ENCODE results near the gene ASRGL1. TPM values are rescaled to one million over a fixed set of nuclear protein-coding genes. Genes with fewer than 3 reads are reported as not detected.
A peak's percentile ranks its signal among the peaks of the same experiment; 100 is the strongest.
"Not testable (repeated sequence)": the region's sequence is repeated elsewhere in the genome, so short reads cannot be mapped to it uniquely, and the experiment has no call there.

The ASRGL1 gene
- total RNA-seq, result 0.10 TPM in 1 of 2 replicates, not detected in the other
- polyA plus RNA-seq (2012), result 0.78 TPM

DNA sequence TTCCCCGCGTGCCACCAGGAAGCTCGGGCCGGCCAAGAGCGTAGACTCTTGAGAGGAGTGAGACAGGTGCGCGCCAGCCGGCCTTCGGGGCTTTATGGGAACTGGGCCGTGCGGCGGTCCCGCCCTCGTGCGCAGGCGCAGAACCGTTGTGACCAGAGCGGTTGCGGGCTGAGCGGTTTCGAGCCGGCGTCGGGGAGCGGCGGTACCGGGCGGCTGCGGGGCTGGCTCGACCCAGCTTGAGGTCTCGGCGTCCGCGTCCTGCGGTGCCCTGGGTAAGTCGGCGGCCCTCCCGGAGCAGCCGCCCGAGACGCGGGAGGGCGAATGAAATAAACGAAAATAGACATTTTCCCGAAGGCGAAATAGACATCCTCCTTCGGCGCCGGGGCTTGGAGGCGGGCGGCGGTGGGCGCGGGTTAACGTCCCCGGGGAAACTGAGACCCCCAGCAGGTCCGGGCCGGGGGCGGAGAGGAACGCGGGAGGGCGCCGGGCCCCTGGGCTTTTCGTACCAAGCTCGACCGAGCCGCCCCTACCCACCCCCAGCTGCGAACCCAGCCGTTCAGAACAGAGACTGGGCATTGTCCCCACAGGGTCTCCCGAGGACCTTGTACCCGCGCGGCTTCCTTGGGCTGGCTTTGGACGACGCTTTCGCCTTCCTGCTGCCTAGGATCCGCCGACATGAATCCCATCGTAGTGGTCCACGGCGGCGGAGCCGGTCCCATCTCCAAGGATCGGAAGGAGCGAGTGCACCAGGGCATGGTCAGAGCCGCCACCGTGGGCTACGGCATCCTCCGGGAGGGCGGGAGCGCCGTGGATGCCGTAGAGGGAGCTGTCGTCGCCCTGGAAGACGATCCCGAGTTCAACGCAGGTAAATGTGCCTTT is at the start of gene ASRGL1:
Gene ASRGL1 (plus strand): TSS at position 146 of the 879 bp plus-strand sequence. CDS start 530 bp downstream, at position 676.
- DNase-seq (ENCODE audit: low read depth), result peak; percentile 77

DNA sequence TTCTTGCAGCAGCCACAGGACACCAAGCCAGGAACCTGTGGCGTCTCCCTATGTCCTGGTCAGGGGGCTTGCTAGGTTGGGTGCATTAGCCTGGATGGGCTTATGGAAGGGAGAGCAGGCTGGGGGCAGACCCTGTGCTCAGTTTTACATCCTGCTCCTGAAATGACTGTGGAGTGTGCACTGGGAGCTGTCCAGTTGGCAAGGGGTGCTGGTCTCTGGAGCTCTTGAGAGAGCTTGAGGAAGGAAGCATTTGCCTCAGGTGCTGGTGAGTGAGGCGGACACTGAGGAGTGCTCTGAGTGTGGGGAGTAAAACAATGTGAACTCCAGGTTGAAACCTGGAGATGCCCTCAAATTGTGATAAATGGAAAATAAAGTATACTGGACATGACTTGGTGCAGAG is 41.7 kb upstream of the ASRGL1 start:
- DNase-seq (ENCODE audit: low read depth), result peak; percentile 57

DNA sequence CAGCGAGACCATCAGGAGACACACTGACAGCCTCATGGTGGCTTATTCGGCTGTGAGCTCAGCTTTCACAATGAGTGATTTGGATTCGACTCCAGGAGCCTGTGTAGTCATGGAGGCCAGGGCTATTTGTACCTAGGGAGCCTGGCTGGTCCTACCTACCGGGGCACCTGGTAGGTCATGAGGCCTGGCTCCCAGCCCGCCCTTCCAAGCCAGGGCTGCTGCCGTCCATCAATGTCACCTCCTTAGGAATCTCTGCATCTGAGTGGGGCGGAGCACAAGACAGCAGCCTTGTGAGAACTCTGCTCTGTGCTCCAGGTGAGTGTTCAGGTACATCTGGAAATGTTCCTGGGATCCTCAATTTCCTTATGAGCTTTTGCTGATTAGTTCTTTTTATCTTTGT is 38.3 kb upstream of the ASRGL1 start, which contains the start of gene SCGB1D4:
Gene SCGB1D4 (minus strand): TSS at position 101 of the 400 bp plus-strand sequence. CDS start 65 bp downstream, at position 36.
- DNase-seq (ENCODE audit: low read depth), result no peak

DNA sequence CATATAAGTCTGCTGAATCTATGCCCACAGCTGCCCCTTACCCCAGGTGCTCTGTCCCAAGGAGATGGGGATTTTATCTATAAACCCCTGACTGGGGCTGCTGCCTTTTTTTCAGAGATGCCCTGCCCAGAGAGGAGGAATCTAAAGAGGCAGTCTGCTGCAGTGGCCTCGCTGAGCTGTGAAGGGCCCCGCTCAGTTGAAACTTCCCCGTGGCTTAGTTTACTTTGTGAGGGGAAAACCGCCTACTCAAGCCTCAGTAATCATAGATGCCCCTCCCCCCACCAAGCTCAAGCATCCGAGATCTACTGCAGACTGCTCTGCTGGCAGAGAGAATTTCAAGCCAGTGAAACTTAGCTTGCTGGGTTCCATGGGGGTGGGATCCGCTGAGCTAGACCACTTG is 31.0 kb upstream of the ASRGL1 start:
- no peak for DNase-seq (ENCODE audit: low read depth)

DNA sequence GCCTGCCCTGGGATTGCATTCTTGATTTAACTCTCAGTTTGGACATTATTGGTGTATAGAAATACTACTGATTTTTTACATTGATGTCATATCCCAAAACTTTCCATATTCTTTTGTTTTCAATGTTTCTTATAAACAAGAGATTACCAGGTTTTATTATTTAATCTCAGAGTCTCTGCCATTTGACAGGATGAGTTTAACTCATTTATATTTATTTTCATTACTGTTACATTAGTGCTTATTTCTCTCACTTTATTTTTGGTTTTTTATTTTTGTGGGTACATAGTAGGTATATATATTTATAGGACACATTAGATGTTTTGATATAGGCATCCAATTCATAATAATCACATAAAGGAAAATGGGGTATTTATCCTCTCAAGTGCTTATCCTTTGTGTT is 29.3 kb upstream of the ASRGL1 start:
- DNase-seq (ENCODE audit: low read depth), result no peak

DNA sequence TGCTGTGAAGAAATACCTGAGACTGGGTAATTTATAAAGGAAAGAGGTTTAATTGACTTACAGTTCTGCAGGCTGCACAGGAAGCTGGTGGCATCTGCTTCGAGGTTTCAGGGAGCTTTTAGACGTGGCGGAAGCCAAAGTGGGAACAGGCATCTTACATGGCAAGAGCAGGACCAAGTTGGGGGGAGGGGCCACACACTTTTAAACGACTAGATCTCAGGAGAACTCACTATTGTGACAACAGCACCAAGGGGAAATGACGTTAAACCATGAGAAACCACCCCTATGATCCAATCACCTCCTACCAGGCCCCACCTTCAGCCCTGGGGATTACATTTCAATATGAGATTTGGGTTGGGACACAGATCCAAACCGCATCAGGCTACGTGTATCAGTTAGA is 27.3 kb upstream of the ASRGL1 start:
- DNase-seq (ENCODE audit: low read depth), result no peak

DNA sequence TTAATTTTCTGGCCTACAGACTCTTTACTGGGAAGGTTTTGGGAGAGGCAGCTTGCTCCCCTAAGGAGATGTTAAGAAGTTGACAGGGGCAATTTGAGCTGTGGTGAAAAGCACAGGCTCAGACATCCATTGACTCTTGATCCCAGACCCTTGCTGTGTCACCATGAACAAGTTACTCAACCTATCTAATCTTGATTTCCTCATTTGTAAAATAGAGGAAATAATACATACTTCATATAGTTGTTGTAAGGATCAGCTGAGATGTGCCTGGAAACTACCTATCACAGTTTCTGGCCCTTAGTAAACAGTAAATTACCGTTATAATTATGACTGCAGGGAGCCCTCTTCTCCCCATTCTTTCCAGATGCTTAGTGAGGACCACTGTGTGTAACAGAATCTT is 21.8 kb upstream of the ASRGL1 start:
- DNase-seq (ENCODE audit: low read depth), result no peak

DNA sequence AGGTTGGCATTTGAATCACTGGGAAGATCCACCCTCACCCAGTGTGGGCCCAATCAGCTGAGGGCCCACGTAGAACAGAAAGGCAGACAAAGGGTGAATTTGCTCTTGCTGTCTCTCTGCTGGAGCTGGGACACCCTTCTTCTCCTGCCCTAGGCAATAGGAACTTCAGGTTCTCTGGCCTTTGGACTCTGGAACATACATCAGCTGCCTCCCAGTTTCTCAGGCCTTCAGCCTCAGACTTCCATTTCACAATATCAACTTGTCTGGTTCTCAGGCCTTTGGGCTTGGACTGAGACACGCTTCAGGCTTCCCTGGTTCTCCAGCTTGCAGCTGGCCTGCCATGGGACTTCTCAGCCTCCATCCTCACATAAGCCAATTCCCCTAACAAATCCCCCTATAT is 14.7 kb upstream of the ASRGL1 start:
- no peak for DNase-seq (ENCODE audit: low read depth)

DNA sequence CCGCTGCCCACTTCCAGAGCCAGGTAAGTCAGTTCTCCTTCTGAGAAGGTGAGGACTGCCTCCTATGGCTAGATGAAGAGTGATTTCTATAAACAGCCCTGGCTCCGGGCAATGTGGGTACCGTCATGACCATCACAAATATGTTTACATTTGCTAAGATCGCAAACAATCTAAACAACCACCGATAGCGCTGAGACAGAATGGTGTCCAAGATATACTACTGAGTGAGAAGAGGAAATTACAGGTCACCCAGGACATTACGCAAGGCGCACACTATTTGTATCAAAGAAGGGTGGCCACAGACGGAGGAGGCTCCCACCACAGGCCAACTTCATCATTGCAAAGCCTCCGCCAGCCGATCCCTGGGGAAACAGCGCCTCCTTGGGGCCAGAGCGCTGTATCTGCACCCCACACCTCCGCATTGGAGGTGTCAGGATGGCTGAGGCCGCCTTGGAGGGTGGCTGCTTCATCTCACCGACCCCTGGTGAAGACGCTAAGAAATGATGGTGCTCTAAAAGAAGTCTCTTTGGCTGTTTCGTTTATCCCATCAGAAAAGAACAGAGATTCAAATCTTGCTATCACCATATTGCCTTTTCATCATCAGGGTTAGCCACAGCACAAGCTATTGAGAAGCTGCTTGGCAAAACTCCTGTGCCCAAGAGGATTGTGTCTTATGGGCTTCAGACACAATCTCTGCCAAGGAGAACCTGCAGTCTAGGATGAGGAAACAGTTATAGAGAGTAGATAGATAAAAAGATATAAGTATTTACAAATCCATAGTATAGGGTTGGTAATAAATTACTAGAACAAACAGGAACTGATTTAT is 12.3 kb upstream of the ASRGL1 start:
- DNase-seq (ENCODE audit: low read depth), result no peak

DNA sequence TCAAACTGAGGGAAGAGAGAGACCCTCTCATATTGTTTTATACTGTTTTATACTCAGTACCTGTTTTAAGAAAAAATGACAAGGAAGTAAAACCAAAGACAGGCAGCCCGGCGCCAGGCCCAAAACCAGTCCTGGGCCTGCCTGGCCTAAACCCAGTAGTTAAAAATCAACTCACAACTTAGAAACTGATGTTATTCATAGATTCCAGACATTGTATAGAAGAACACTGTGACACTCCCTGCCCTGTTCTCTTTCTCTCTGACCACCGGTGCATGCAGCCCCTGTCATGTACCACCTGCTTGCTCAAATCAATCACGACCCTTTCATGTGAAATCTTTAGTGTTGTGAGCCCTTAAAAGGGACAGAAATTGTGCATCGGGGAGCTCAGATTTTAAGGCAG is 11.5 kb upstream of the ASRGL1 start:
- not testable (repeated sequence) for DNase-seq (ENCODE audit: low read depth)

DNA sequence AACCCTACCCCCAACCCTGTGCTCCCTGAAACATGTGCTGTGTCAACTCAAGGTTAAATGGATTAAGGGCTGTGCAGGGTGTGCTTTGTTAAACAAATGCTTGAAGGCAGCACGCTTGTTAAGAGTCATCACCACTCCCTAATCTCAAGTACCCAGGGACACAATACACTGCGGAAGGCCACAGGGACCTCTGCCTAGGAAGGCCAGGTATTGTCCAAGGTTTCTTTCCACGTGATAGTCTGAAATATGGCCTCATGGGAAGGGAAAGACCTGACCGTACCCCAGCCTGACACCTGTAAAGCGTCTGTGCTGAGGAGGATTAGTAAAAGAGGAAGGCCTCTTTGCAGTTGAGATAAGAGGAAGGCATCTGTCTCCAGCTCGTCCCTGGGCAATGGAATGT is 10.5 kb upstream of the ASRGL1 start:
- DNase-seq (ENCODE audit: low read depth), result not testable (repeated sequence)

DNA sequence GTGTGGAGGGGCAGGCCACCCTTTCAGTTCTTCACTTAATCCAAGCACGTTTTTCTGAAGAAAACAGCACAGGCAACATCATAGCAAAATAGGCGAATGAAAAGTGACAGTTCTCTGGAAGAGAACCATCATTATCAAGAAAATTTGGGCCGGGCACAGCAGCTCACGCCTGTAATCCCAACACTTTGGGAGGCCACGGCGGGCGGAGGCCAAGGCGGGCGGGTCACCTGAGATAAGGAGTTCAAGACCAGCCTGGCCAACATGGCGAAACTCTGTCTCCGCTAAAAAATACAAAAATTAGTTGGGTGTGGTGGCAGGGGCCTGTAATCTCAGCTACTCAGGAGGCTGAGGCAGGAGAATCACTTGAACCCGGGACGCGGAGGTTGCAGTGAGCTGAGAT is 9.7 kb upstream of the ASRGL1 start:
- not testable (repeated sequence) for DNase-seq (ENCODE audit: low read depth)

DNA sequence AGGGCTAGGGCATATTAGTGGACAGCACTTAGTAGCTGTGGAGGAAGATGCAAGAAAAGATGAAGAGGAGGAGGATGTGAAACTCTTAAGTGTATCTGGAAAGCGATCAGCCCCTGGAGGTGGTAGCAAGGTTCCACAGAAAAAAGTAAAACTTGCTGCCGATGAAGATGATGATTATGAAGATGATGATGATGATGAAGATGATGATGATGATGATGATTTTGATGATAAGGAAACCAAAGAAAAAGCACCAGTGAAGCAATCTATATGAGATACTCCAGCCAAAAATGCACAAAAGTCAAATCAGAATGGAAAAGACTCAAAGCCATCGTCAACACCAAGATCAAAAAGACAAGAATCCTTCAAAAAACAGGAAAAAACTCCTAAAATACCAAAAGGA is 6.0 kb upstream of the ASRGL1 start:
- DNase-seq (ENCODE audit: low read depth), result not testable (repeated sequence)

DNA sequence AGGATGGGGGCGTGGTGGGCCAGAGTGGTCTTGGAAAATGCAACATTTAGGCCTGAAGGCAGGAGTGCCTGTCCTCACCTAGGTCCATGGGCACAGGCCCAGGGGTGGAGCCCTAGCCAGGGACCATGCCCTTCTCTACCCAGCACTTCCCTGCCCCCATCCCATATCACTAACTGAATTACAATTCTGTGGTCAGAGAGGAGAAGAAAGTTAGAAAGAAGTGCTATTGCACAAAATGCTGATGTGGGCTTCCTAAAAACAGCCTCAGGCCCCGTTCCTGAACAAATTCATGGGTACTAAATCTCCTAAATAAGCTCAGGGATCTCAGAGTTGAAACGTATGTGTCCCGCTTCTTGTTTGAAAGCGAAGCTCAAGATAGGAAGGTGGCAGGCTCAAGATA is 3.5 kb upstream of the ASRGL1 start:
- no peak for DNase-seq (ENCODE audit: low read depth)

DNA sequence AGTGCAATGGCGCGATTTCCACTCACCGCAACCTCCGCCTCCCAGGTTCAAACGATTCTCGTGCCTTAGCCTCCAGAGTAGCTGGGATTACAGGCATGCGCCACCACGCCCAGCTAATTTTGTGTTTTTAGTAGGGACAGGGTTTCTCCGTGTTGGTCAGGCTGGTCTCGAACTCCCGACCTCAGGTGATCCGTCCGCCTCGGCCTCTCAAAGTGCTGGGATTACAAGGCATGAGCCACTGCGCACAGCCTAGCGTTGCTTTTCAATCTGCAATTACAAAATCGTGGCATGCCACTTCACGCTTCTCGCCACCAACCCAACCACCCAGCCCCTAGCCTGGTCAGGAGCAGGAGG is 322 bp upstream of the ASRGL1 start:
- DNase-seq (ENCODE audit: low read depth), result not testable (repeated sequence)

DNA sequence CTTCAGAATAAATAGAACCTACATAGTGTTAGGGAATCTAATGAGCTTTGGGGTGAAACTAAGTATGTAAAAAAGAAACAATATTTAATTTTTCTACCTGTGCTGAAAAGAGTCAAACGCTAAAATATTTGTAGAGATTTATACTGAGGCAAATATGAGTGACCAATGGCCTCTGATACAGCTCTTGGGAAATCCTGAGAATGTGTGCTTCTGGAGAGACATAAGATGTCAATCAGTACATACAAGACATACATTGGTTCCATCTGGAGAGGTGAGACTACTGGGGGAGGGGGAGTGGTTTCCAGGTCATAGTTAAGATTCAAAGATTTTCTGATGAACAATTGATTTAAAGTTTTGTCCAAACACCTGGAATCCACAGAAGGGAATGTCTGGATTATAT is 970 bp downstream of the ASRGL1 start:
- DNase-seq (ENCODE audit: low read depth), result no peak

DNA sequence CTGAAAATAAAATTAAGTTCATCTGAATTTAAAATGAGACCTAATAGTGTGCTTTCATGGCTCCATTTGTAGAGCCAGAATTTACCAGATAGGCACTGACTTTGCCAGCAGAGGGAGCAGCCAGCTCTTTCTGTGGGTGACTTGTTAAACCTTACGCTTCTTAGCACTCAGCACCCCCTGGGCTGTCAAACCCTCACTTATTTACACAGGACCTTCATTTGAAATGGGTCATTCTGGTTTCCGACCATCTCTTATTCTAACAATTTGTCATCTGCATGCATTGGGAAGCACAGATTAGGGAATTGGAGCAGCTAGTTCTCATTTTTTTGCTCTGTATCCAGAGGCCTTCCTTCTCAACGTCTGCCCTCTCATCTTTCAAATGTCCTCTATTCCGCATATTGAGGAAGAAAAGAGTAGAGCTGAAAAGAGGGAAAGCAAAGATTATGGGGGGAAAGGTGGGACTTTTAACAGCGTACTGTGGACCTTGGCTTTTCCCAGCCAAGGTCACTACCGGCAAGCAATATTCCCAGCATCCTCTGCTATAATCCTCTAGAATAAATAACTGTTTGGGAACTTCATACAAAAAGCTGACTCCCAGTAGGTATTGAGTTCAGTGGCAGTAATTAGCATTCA is 3.1 kb downstream of the ASRGL1 start:
- peak; percentile 31 for DNase-seq (ENCODE audit: low read depth)

DNA sequence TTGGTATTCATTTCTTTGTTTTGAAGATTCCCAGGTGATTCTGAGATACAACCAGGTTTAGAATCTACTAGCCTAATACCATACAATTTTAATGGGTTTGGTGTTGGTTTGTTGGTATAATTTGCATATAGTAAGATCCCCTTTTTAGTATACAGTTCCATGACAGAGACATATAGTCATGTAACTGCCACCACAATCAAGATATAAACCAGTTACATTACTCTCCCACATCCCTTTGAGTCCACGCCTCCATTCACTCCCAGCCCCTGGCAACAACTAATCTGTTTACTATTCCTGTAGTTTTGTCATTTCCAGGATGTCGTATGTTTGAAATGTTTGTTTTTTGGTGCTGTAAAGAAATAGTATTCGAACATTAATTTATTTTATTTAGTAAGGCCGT is 4.3 kb downstream of the ASRGL1 start:
- DNase-seq (ENCODE audit: low read depth), result no peak

DNA sequence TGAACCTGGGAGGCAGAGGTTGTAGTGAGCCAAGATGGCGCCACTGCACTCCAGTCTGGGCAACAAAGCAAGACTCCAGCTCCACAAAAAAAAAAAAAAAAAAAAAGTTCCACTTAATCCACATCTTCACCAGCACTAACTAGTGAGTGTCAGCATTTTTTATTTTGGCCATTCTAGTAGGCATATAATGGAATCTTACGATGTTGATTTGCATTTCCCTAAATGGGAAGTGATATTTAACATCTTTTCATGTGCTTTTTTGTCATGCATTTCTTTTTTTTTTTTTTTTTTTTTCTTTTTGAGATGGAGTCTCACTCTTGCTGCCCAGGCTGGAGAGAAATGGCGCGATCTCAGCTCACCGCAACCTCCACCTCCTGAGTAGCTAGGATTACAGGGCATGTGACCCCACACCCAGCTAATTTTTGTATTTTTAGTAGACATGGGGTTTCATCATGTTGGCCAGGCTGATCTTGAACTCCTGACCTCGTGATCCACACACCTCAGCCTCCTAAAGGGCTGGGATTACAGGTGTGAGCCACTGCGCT is 6.5 kb downstream of the ASRGL1 start:
- DNase-seq (ENCODE audit: low read depth), result not testable (repeated sequence)

DNA sequence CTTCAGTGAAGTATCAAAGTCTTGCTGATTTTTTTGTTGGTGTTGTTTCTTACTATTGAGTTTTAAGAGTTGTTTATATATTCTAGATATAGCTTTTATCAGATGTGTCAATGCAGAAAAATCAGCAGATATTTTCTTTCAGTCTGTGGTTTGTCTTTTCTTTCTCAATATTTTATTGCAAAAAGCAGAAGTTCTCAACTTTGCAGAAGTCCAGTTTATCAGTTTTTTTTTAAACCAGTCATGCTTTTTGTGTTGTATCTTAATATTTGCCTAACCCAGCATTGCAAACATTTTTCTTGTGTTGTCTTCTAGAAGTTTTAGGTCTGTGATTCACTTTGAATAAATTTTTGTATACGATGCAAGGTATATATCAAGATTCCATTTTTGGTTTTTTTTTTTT is 7.0 kb downstream of the ASRGL1 start:
- no peak for DNase-seq (ENCODE audit: low read depth)

DNA sequence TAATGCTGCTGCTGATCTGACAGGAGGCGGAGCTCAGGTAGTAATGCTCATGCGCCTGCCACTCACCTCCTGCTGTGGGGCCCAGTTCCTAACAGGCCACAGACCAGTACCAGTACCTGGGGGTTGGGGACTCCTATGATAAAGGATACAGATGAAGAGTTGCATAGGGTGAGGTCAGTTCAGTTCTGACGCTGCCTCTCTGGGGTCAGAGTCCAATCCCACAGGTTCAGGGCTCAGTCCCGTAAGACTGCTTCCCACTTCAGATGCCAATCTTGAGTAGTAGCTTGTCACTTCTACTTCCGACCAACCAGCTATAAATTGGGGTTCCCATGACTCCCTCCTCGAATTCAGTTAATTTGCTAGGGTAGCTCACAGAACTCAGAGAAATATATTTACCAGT is 8.6 kb downstream of the ASRGL1 start:
- DNase-seq (ENCODE audit: low read depth), result no peak

Measured in myocyte (in vitro differentiated cells).